ENCODE data around the gene MAPK6.
"Not testable (repeated sequence)": the region's sequence is repeated elsewhere in the genome, so short reads cannot be mapped to it uniquely, and the experiment has no call there.

The MAPK6 gene

DNA sequence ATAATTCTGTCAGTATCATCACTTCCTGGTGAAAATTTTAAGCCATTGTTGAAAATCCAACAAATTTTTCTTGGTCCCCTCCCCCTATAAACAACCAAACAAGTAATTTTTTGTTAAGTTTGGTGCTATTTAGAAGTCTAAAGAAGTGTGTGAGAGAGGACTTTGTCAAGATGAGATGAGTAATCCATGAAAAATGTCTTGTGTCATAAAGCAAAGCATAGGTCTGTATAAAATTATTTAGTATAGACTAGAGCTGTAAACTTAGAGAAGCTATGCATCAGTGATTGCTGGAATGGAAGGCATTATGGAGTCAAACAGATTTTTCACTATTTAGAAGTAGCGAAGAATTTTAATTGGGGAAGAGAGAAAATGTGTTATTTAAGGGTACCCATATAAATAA lies 31.4 kb downstream of the MAPK6 start:
- DNase-seq: no peak

DNA sequence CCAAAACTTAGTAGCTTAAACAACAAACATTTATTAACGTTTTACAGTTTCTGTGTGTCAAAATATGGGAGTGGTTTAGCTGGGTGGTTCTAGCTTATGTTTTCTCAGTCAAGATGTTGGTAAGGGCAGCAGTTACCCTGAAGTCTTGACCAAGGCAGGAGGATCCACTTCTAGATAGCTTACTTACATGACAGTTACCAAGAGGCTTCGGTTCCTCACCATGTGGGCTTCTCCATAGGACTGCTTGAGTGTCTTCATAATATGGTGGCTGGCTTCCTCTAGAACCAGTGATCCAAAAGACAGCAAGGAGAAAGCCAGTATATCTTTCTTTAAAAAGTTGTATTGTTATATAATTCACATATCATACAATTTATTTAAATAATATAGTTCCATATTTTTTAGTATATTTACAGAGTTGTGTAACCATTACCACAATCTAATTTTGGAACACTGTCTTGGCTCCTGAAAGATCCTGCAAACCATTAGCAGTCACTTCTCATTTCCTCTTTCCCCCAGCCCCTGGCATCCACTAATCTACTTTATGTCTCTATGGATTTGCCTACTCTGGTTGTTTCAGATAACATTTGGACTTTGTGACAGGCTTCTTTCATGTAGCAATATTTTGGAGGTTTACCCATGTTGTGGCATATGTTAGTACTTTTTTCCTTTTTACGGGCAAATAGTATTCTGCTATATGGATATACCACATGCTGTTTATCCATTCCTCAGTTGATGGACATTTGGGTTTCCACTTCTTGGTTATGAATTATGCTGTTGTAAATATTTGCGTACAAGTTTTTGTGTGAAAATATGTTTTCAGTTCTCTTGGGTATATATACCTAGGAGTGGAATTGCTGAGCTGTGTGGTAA lies 33.3 kb downstream of the MAPK6 start:
- DNase-seq: no peak

DNA sequence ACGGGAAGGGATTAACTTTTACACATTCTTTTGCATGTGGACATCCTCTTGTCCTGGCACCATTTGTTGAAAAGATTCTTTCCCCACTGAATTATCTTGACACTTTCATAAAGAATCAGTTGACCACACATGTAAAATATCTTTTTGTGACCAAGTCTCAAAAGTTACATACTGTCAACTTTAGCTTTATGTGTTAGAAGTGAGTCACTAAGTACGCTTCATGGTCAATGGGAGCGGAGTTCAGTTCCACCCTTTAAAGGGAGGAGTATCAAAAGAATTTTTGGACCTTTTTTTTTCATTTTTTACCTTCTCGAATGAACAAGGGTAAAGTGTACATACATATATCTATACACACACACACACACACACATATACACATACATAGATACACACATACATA lies 35.4 kb downstream of the MAPK6 start:
- no peak for DNase-seq

DNA sequence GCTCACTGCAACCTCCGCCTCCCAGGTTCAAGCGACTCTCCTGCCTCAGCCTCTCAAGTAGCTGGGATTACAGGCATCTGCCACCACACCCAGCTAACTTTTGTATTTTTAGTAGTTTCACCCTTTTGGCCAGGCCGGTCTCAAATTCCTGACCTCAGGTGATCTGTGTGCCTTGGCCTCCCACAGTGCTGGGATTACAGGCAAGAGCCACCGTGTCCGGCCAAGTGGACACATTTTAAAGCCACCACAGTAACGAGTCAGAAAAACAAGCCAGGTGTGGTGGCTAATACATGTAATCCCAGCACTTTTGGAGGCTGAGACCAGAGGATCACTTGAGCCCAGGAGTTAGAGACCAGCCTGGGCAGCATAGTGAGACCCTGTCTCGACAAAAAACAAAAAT lies 35.8 kb downstream of the MAPK6 start:
- DNase-seq: not testable (repeated sequence)

DNA sequence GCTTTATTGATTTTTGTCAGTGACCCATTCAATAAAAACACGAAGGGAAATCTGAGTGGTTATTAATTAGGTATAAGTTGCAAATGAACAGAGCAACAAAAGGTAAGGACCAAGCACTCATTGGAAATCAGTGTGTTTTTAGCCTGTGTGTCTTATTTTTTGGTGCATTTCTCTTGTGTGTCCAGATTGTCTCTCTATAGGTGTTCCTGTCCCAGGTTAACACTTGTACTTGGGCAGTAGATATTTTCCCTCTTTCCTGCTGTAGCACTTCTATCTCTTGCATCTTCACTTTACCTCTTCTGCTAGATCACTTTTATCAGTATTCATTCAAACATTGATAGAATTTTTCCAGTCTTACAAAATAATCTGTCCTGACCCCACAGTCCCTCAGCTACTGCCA lies 37.0 kb downstream of the MAPK6 start:
- DNase-seq: no peak

DNA sequence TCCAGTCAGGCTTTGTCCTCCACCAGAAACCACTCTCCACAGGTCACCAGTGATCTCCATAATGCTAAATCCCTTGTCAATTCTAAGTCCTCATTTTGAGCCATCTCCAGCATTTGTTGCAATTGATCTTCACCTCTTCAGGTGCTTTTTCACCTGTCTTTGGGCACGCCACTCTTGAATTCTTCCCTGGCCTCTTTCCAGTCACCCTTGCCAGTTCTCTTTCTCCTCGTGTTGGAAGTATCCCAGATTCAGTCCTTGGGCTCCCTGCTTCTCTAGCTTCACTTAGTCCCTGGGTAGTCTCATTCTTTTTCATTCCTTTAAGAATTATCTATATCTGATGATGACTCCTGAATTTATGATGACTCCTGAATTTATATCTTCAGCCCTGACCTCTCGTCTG lies 37.5 kb downstream of the MAPK6 start:
- DNase-seq: no peak

DNA sequence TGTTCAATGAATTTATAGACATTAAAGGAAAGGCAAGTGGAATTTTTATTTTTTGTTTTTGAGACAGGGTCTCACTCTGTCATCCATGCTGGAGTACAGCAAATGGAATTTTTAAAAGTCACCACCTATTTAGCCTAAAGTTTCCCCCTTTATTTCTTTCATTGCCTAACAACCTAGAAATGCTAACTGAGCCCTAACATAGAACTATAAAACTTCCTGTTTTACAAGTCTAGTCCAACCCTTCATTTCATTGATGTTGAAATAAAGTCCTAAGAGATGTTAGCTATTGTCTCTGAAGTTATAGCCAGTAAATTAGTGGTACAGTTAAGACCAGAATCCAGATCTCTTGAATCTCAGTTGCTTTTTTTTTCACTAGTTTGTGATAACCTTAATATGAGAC lies 39.0 kb downstream of the MAPK6 start:
- DNase-seq: no peak

DNA sequence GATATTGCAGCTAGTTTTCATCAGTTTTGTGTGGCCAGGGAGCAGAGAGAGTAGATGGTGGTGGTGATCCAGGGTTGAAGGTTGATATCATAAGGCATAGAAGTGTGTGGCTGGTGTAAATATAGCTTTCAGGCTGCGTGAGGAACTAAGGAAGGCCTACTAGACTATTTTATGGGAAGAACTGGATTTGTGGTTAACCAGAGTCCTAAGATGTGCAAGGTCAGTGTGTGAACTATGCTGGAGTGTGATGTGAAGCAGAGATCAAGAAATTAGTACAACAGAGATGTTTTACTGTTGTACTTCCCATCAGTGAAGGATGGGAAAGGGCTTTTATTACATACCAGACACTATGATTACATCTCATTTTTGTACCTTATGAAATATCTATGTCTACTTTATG lies 41.5 kb downstream of the MAPK6 start:
- no peak for DNase-seq

DNA sequence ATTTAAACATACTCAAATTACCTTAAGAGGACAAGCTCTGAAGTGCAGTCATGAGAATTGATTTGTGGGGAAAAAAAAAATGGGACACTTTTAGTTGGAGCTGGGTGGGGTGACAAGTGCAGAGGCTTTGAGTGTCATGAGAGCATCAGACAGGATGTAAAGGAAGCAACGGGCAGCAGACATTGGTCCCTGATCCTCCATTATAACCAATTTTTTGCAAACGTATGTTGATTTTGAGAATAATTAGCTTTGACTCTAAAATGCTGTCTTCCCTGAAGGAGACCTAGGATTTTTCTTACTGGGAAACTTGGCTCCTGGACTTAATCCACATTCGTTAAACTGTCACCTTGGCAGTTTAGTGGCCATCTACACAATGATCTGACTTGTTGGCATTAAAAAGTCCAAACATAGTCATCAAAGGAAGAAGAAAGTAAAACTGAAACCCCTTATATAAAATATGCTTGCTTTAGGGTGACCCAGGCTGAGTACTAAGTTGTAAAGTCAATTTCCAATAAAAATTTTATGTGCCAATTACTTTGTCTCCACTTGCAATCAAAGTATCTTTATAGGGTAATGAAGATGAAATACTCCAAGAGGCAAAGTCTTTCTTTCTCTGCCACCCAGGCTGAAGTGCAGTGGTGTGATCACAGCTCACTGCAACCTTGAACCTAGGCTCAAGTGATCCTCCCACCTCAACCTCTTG lies 48.0 kb downstream of the MAPK6 start:
- DNase-seq: no peak

DNA sequence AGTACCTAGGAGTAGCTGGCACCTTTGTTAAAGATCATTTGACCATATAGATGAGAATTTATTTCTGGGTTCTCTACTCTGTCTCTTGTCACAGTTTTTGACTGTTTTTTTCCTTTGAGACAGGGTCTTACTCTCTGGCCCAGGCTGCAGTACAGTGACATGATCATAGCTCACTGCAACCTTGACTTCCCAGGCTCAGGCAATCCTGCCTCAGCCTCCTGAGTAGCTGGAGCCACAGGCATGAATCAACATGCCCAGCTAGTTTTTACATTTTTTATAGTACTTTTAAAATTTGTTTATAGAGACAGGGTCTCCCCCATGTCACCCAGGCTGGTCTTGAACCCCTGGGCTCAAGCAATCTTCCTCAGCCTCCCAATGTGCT lies 48.5 kb downstream of the MAPK6 start:
- no peak for DNase-seq

DNA sequence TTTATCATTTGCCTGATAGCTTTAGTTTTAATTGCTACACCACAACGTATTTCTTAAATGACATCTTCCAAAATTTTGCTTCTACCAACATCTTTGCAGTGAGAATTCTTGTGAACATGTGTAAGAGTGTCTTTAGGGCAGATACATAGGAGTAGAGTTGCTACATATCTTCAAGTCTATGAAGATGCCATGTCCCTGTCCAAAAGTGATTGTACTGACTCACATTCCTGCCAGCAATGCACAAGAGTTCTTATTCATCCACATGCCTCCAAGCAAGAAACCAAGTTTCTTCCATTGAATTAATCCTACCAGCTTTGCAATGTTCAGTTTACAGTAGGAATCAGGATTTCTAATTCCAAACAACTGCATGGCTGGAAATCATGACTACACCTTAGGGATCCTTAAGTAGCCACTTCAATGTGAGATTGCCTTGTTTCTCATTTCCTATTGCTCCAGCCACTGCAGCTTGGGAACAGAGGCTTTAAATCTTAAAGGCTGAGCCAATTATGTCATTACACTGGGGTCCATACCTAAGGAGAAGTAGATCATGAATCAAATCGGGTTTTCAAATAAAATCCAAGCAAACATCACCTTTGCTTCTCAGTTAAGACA lies 49.1 kb downstream of the MAPK6 start:
- DNase-seq: no peak

DNA sequence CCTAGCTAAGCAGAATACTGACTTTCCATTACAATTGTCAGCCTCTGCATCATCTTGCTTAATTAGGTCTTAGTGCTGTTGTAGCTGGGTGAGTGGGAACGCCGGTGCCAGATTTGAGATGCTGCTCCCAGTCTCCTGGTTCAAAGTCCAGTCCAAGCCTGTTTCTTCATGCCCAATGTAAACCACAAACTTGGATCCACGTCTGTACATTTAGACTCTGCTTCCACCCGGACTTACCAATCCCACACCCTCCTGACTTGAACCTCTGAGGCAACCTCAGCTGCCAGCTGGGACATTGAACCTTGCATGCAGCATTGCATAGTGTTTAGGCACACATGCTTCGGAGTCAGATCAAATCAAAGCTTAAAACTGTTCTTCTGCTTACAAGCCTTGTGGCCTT lies 50.5 kb downstream of the MAPK6 start:
- DNase-seq: no peak

DNA sequence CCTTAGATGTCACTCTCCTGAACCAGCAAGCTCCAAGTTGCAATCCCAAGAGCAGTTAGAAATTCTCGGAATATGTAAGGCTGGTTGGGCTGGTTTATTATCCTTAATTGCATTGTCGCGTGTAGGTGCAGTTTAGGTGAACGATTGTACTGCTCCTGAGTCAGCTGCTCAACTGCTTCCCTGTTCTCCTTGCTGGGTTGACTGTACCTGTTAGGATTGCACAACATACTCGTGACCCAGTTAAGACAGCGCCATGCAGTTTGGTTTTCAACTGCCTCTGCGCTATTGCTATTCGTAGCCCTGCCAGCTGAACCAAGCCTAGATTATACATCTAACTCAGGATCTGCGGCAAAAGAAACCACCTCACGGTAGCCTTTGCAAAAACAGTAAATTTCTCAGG lies 52.6 kb downstream of the MAPK6 start:
- no peak for DNase-seq

DNA sequence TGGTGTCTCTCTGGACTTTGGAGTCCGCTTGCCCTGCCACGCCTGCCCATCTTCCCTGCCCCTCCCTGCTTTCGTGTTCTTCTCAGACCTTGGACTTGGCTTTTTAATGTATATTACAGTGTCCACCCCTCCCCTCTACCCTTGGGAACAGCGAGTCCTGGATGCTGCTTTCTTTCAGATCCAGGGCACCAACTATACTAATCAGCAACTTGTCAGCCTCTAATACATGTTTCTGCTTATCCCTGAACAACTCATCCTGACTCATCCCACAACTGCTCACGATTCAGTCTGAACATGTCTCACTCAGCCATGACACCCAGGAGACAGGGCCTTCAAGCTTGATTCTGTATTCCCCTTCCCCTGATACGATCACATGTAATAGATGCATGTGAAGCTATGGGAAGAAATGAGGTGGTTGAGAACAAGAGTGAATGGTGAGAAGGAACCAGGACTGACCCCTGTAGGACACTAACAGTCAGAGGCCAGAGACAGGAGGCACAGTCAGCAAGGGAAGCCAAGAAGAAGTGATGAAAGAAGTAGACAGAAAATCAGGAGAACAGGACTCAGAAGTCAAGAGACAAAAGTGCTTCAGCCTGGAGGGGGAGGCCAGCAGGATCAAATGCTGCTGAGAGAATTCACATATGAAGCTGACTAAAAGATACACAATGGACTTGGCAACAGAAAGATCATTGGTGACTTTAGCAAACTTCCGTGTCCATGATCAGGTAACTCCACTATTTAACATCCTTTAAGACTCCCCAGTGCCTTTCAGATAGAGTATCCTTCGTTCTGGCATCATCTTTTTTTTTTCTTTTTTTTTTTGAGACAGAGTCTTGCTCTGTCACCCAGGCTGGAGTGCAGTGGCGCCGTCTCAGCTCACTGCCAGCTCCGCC lies 58.1 kb downstream of the MAPK6 start:
- DNase-seq: no peak

DNA sequence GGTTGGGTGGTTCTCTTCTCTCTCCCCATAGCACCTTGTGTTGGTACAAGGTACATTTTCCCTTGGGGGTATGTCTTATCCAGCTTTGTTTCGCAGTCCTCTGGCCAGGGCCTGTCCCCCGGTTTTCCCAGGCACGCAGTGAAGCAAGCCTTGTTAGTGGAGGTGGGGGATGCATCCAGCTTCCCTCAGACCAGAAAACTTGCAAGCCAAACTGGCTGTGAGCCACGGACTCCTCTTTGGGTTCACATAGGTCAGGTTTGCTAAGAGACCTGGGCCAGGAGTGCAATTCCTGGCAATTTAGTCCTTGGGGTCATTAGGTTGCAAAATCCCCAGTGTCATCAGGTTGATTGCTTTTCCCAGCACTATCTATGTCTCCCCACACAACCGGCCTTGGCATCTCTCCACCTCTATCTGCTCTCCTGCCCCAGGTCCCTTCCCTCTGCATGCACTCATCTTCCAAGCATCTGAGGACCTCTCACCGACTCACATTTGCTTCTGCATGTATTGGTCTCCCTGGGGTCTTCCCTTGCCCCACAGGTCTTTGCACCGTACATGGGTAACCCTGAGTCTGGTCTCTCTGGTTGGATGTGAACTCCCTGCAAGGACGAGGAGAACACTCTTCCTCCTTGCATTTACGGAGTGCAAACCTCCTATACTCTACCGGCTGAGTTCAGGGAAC lies 59.3 kb downstream of the MAPK6 start:
- no peak for DNase-seq

DNA sequence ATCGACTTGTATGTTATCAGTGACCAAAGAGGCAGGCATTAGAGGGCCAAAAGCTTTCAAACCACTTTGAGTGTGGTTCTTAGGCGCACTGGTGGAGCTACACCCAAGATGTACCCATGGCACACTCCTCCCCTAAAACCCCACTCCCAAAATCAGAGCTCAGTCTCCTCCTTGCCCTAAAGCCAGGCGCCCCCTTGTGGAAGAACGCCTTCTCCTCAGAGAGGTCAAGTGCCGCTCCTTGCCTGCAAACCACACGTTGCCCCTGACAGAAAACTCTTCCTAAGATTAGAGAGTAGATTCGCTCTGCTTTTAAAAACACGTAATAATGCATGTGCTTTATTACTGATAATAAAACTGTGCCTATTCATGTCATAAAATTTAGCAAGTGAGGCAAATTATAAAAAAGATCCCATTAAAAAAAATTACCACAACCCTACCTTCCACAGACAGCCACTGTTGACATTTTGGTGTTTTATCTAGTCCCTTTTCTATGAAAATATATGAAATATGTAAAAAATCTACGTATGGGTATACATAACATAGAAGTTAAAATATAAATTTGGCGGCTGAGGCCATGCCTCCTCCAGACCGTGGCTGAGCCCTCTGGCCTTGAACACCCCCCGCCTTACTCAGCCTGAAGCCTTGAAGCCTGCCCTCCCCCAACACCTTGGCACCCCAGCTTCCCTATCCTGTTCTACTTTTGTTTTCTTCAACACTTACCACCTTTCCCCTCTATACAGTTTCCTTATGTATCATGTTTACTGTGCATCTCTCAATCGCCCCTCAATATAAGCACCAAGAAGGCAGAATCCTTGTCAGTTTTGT lies 60.1 kb downstream of the MAPK6 start:
- DNase-seq: peak; percentile 18

DNA sequence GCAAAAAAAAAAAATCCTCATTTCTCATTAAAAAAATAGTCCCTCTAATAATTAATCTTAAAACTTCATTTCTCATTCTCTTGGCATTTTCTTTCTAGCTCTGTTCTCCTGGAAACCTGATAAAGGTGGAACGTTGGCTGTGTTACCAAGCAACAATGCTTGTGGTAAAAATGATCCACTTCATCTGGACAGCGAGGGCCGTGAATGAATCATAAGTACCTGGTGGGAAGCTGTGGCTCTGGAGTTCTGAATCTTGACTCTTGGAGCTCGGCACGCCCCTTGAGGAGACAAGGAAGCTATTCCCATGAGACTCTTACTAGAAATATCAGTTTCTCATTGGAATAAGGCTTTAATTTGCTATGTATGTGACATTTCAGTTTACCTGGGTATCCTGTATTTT lies 61.0 kb downstream of the MAPK6 start:
- DNase-seq: no peak

DNA sequence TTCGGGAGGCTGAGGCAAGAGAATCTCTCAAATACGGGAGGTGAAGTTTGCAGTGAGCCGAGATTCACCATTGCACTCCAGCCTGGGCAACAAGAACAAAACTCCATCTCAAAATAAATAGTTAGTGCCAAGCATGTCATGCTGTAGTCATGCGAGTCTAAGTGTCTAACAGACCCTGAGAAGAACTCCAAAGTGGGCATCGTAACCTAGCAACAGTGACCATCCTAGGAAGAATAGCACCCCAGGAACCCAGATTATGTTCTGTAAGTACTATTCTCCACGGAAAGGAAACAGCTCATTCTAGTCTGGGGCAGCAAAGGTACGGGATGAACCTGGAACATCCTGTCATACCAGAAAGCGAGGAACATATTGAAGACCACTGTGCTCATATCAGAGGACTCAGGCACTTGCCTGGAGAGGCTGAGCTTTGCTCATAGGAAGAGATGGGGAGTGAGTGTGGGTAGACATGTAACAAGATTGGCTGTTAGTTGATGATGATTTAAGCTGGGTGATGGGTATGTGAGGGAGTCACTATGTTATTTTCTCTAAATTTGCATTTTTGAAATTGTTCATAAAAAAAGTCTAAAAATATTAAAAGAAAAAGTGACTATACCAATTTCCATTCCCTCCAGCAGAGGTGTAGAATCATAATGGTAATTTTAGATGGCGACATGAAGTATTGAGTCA lies 61.8 kb downstream of the MAPK6 start:
- no peak for DNase-seq

DNA sequence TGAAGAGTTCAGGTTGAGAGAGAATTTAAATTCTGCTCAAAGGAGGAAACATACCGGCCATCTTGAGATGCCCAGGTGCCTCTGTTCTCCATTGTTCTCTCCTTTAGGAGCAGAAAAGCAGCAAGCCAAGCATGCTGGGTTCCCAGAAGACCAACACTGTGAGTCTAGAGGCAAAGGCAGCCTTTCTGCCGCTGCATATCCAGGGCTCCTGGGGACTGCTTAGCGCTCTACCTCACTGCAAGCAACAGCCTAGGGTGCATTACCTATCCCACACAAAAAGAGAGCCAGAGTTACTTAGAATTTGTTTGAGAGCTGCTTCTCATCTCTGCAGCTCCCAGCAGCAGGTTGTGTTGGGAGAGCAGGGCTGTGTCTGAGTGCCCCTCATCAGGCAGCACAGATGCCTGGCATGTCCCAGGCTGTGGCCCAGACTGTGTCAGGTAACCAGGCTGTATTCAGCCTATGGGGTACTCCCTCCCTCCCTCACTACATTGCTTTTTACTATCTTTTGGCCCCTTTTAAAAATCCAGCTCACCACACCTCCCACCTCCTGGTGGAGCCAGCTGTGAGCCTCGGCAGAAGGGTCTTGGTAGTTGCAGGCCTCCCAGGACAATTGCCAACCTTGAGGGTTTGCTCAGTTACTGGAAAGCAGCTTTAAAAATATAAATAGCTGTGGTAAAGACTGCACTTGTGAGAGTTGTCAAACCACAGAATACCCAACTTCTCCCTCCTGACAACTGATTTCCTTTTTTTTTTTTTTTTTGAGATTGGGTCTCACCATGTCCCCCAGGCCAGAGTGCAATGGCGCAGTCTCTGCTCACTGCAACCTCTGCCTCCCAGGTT lies 63.4 kb downstream of the MAPK6 start:
- DNase-seq: no peak

DNA sequence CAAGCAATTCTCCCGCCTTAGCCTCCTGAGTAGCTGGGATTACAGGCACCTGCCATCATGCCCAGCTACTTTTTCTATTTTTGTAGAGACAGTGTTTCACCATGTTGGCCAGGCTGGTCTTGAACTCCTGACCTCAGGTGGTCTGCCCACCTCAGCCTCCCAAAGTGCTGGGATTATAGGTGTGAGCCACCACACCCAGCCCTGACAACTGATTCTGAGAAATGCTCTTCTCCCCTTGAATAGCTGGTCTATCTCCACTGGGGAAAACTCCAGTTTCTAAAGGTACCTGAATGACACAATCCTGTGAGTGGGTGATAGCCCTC lies 64.0 kb downstream of the MAPK6 start:
- DNase-seq: not testable (repeated sequence)
